CD14-positive monocyte (primary cell): ENCODE results near the gene ABCA6. TPM values are rescaled to one million over a fixed set of nuclear protein-coding genes. Genes with fewer than 3 reads are reported as not detected.
A peak's percentile ranks its signal among the peaks of the same experiment; 100 is the strongest.

Source experiments
- DNase-seq, 3 donors: peaks; one replicate each; pipeline ENCODE4 v3.0.0-alpha.2; 2011 to 2022
- H2AFZ ChIP-seq: 2 replicates; pipeline ENCODE4 v1.6.0; 2012; ENCODE audit warnings: mild to moderate bottlenecking, low read depth, low read length, inconsistent platforms; ENCODE audit not compliant: insufficient read depth, poor library complexity, severe bottlenecking
- H3K27ac ChIP-seq, 2 donors: 1 replicate in 1 of 2; 2 replicates in 1 of 2; pipeline ENCODE4 v1.5.1; 2012 to 2013; ENCODE audit warnings: low read length in 2 of 2, control low read depth in 1 of 2, inconsistent platforms in 1 of 2, low read depth in 1 of 2, mild to moderate bottlenecking in 1 of 2
- H3K27me3 ChIP-seq, 2 donors: one replicate each; pipeline versions ENCODE4 v1.6.0 to v1.6.1; 2011 to 2013; ENCODE audit warnings: low read length in 2 of 2; ENCODE audit not compliant: control insufficient read depth in 2 of 2, insufficient read depth in 2 of 2
- H3K36me3 ChIP-seq, 2 donors: replicated peaks in 1 of 2; 1 replicate in 1 of 2; 2 replicates in 1 of 2; pipeline versions ENCODE4 v1.5.1 to v1.6.1; 2012 to 2013; ENCODE audit warnings: low read length in 2 of 2, control low read depth in 1 of 2, inconsistent platforms in 1 of 2, mild to moderate bottlenecking in 1 of 2; ENCODE audit not compliant: insufficient read depth in 2 of 2, control insufficient read depth in 1 of 2
- H3K4me1 ChIP-seq, 2 donors: 1 replicate in 1 of 2; 2 replicates in 1 of 2; pipeline versions ENCODE4 v1.5.1 to v1.6.1; 2012 to 2013; ENCODE audit warnings: low read length in 2 of 2, control low read depth in 1 of 2, inconsistent platforms in 1 of 2, mild to moderate bottlenecking in 1 of 2, moderate library complexity in 1 of 2; ENCODE audit not compliant: insufficient read depth in 2 of 2, control insufficient read depth in 1 of 2
- H3K4me2 ChIP-seq: replicated peaks from 2 replicates; pipeline ENCODE3; 2012; ENCODE audit warnings: low read length, moderate library complexity, mild to moderate bottlenecking; ENCODE audit not compliant: poor library complexity, severe bottlenecking; ENCODE audit errors: extremely low read depth
- H3K4me3 ChIP-seq, 3 experiments: fragments of 200-600 bp in 1 of 3; sonication (generic) in 1 of 3; replicated peaks in 1 of 3; 1 replicate in 2 of 3; 2 replicates in 1 of 3; pipeline ENCODE4 v1.5.1; 2011 to 2013; ENCODE audit warnings: low read length in 3 of 3, mild to moderate bottlenecking in 3 of 3, control low read depth in 2 of 3, low read depth in 2 of 3, inconsistent platforms in 1 of 3, moderate library complexity in 1 of 3
- H3K79me2 ChIP-seq: 2 replicates; pipeline ENCODE4 v1.6.0; 2012; ENCODE audit warnings: mild to moderate bottlenecking, control low read depth, inconsistent platforms, low read length, moderate library complexity; ENCODE audit not compliant: insufficient read depth
- H3K9ac ChIP-seq: 2 replicates; pipeline ENCODE4 v1.6.0; 2017; ENCODE audit warnings: low read length, mild to moderate bottlenecking; ENCODE audit not compliant: insufficient read depth, poor library complexity, severe bottlenecking
- H3K9me3 ChIP-seq, 2 donors: replicated peaks in 1 of 2; 1 replicate in 1 of 2; 2 replicates in 1 of 2; pipeline versions ENCODE4 v1.5.1 to v1.6.1; 2012 to 2013; ENCODE audit warnings: low read length in 2 of 2, control low read depth in 1 of 2; ENCODE audit not compliant: control insufficient read depth in 1 of 2, insufficient read depth in 1 of 2
- H4K20me1 ChIP-seq: 2 replicates; pipeline ENCODE4 v1.6.0; 2012; ENCODE audit warnings: mild to moderate bottlenecking, low read length, control low read depth, moderate library complexity; ENCODE audit not compliant: insufficient read depth
- H3K27ac Mint-ChIP-seq, 7 donors: one replicate each; pipeline ENCODE4 v1.8.0; 2020; ENCODE audit warnings: mild to moderate bottlenecking in 7 of 7, mixed read lengths in 7 of 7, moderate library complexity in 6 of 7, inconsistent platforms in 2 of 7
- H3K27me3 Mint-ChIP-seq, 3 donors: one replicate each; pipeline ENCODE4 v1.8.0; 2021 to 2022; ENCODE audit warnings: low read depth in 3 of 3, mild to moderate bottlenecking in 3 of 3, mixed read lengths in 3 of 3, moderate library complexity in 3 of 3, inconsistent platforms in 1 of 3
- H3K36me3 Mint-ChIP-seq, 2 donors: one replicate each; pipeline ENCODE4 v1.8.0; 2020; ENCODE audit warnings: mixed read lengths in 2 of 2, inconsistent platforms in 1 of 2, mild to moderate bottlenecking in 1 of 2
- H3K4me1 Mint-ChIP-seq: one replicate; pipeline ENCODE4 v1.8.0; 2020; ENCODE audit warnings: mild to moderate bottlenecking, mixed read lengths
- H3K4me3 Mint-ChIP-seq, 2 donors: one replicate each; pipeline ENCODE4 v1.8.0; 2020; ENCODE audit warnings: mild to moderate bottlenecking in 2 of 2, mixed read lengths in 2 of 2, moderate library complexity in 1 of 2
- H3K9me3 Mint-ChIP-seq, 7 donors: one replicate each; pipeline ENCODE4 v1.8.0; 2020 to 2022; ENCODE audit warnings: mixed read lengths in 7 of 7, mild to moderate bottlenecking in 6 of 7, moderate library complexity in 6 of 7, inconsistent platforms in 2 of 7
- WGBS: methylation state at CpG from one replicate; pipeline ENCODE4 v1.1.5; 2013; ENCODE audit warnings: missing lambda C conversion rate; ENCODE audit not compliant: insufficient coverage; 5-methylcytosine and 5-hydroxymethylcytosine counted together
- intact Hi-C, 2 donors: fragments of 100-400 bp; cut with micrococcal nuclease; formaldehyde crosslinking; loops; one replicate each; pipeline versions ENCODE4 v1.15.0 to v1.15.1; 2023
- polyA plus RNA-seq, 3 donors: library from polyadenylated mRNA; depleted of rRNA in 1 of 3; unstranded in 2 of 3; stranded (reverse) in 1 of 3; fragments of 300-500 nt in 2 of 3; fragments of >200 nt in 1 of 3; fragmentation: Illumina TruSeq in 2 of 3; gene quantifications; 1 replicate in 2 of 3; 2 replicates in 1 of 3; pipeline ENCODE4 v1.2.3, GENCODE V29; 2012 to 2021
- TF ChIP-seq, protein P1 (sequence below): fragments of 200-600 bp; IDR thresholded peaks from one replicate; pipeline ENCODE4 v1.8.0; 2022; ENCODE audit warnings: antibody characterized with exemption, mild to moderate bottlenecking

ABCA6 gene
- polyA plus RNA-seq, 3 donors: 0.52 to 0.93 (median 0.76) TPM

DNA sequence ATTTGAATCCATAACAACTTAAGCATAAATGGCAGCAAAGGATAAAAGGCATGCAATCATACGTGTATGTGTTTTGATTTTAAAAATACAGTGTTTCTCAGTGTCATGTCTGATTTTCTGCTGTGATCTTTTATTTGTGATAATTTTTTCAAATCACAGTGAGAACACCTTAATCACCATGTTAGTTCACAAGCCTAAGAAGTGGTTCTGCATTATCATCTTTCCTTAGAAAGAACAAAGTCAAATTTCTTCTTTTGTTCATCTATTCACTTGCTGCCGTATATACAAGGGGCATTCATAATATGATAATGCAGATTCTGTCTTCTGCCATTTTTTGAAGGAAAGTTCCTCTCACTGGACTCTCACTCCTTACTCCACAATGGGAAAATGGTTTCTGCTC lies 47.7 kb downstream of the ABCA6 start:
- no CpG with 5 or more reads among the region's 2 CpGs for WGBS
- no peak overlapping the region for H3K4me2 ChIP-seq
- H3K9me3 ChIP-seq: no peaks in the 10 kb centered on the region
- no peak overlapping the region for H3K9ac ChIP-seq
- H3K4me3 ChIP-seq: peak overlapping the region in 1 of 3 experiments; percentile 64
- Mint-ChIP-seq H3K9me3 (peaks cover 0 to 3% (median 2%) of the 10 kb centered on the region in 7 donors), H3K4me1 (peaks cover 56% of the 10 kb centered on the region), H3K27ac (peak overlapping the region in 6 of 7 donors; percentile 10 to 85 (median 56)), H3K4me3 (no peak overlapping the region), H3K27me3 (no peaks in the 10 kb centered on the region), H3K36me3 (peaks cover 0 to 4% of the 10 kb centered on the region in 2 donors)
- no peaks in the 10 kb centered on the region for H3K36me3 ChIP-seq
- peak overlapping the region in 1 of 2 donors; percentile 82 for H3K27ac ChIP-seq
- peaks cover 52 to 61% of the 10 kb centered on the region in 2 donors for H3K4me1 ChIP-seq
- DNase-seq: no peak
- intact Hi-C loops: no loop called here
- no peaks in the 10 kb centered on the region for H3K79me2 ChIP-seq
- no peaks in the 10 kb centered on the region for H4K20me1 ChIP-seq
- TF ChIP-seq, protein P1, sequence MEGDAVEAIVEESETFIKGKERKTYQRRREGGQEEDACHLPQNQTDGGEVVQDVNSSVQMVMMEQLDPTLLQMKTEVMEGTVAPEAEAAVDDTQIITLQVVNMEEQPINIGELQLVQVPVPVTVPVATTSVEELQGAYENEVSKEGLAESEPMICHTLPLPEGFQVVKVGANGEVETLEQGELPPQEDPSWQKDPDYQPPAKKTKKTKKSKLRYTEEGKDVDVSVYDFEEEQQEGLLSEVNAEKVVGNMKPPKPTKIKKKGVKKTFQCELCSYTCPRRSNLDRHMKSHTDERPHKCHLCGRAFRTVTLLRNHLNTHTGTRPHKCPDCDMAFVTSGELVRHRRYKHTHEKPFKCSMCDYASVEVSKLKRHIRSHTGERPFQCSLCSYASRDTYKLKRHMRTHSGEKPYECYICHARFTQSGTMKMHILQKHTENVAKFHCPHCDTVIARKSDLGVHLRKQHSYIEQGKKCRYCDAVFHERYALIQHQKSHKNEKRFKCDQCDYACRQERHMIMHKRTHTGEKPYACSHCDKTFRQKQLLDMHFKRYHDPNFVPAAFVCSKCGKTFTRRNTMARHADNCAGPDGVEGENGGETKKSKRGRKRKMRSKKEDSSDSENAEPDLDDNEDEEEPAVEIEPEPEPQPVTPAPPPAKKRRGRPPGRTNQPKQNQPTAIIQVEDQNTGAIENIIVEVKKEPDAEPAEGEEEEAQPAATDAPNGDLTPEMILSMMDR: no peak
- H2AFZ ChIP-seq: no peak overlapping the region
- no peaks in the 10 kb centered on the region for H3K27me3 ChIP-seq

DNA sequence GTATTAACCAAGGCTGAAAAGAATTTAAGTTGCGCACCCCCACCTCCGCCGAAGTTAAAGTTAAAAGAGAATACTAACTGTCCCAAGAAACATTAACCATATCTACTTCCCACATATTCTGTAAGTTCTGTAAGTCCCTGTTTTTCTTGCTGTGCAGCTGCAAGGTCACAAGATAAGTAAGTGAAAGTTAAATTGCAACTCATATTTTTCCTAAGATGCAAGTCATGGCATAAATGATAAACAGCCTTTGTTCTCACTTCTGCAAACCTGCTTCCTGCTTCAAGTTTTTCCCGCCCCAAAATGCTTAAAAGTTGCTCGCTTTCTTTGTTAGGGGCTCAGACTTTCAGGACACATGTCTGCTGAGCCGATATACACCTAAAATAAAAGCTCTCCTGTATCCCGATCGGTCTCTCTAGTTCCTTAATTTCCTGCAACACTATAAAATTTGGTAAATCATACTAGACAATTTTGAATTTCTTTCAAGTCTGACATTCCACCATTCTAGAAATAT lies 48.4 kb downstream of the ABCA6 start:
- H3K4me3 ChIP-seq: peak overlapping the region; percentile 10 to 64 (median 49)

More for the DNA sequence above, 48.4 kb downstream of the ABCA6 start:
- H3K79me2 ChIP-seq: no peaks in the 10 kb centered on the region
- Mint-ChIP-seq H3K4me3 (peak overlapping the region; percentile 20 to 91), H3K9me3 (peaks cover 0 to 7% (median 5%) of the 10 kb centered on the region in 7 donors), H3K27me3 (no peaks in the 10 kb centered on the region), H3K4me1 (peaks cover 55% of the 10 kb centered on the region), H3K27ac (peak overlapping the region; percentile 76 to 93 (median 86)), H3K36me3 (peaks cover 4 to 6% of the 10 kb centered on the region in 2 donors)
- intact Hi-C loops: no loop called here
- peak; percentile 48 to 68 (median 65) for DNase-seq
- peak overlapping the region; percentile 49 for H3K4me2 ChIP-seq
- H3K36me3 ChIP-seq: no peaks in the 10 kb centered on the region
- TF ChIP-seq, protein P1: no peak
- H3K27ac ChIP-seq: peak overlapping the region; percentile 12 to 82
- H3K4me1 ChIP-seq: peaks cover 46 to 55% of the 10 kb centered on the region in 2 donors
- no peaks in the 10 kb centered on the region for H3K9me3 ChIP-seq
- peak overlapping the region; percentile 37 for H2AFZ ChIP-seq
- no peaks in the 10 kb centered on the region for H3K27me3 ChIP-seq
- H3K9ac ChIP-seq: peak overlapping the region; percentile 45
- H4K20me1 ChIP-seq: no peaks in the 10 kb centered on the region
- 0% methylated on average over 2 of the region's 8 CpGs for WGBS
